ENCODE data around the gene ANGEL2.

- TF ChIP-seq EZH2 (IDR thresholded peaks at IDR 0.05; ENCODE audit: low read depth, unreplicated experiment) (no peak), CTCF (conservative IDR thresholded peaks at IDR 0.05; ENCODE audit: low read depth in 2 of 2) (no peak), POLR2AphosphoS5 (IDR thresholded peaks at IDR 0.05; ENCODE audit: low read depth) (no peak; the same call in 1 of the 2 replicates)
These were observed 34.6 kb downstream of the ANGEL2 start for GRCh38 chr1:212981025-212981495.
